ENCODE results near the gene KCNC1. TPM values are rescaled to one million over a fixed set of nuclear protein-coding genes. Genes with fewer than 3 reads are reported as not detected.

The KCNC1 gene
- total RNA-seq, 4 donors from 2014 or later, result 0.27 to 0.77 TPM; not detected in 2

DNA sequence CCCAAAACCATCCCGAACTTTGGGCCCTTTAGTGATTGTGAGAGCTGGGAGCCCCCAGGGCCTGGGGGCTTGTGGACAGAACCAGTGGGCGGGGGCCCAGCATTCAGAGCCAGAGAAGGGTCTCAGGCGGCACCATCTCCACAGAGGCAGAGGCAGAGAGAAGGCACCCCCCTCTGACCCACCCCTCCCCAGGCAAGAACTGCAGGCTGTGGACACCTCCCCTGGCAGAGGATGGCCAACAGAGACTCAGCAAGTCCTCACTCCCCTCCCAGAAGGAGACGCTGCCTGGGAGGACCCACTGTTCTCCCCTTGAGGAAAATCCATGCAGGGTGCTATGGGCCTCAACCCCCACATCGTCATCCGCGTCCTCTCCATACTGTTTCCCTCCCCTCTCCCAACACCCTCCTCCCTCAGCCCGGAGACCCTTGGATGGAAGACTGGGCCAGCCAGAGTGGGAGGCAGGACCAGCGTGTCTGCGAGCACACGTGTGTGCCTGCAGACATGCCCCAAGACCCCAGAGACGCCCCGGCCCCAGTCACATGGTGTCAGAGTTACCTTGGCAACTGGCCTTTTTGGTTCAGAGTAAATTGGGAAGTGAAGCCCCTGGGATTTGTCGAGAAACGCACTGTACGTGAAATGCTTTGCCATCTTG lies 42.6 kb downstream of the KCNC1 start:
- Histone ChIP-seq H3K9me3 (no peaks in the 10 kb centered on the region), H3K4me1 (no peaks in the 10 kb centered on the region), H3K36me3 (no peaks in the 10 kb centered on the region), H3K27ac (no peak overlapping the region), H3K4me3 (no peak overlapping the region), H3K27me3 (no peaks in the 10 kb centered on the region)
- ATAC-seq, result no peak
- WGBS, 2 donors (ENCODE audit: low coverage in 1 of 2), result 50 to 73% methylated on average over 1 to 4 of the region's 16 CpGs
- no peak for TF ChIP-seq POLR2AphosphoS5 (IDR thresholded peaks at IDR 0.05)
- no peak for TF ChIP-seq POLR2A (IDR thresholded peaks at IDR 0.05)
- no peak for TF ChIP-seq CTCF (IDR thresholded peaks at IDR 0.05)
- no peak for TF ChIP-seq EP300 (IDR thresholded peaks at IDR 0.05)

- H3K4me1 ChIP-seq, result no peaks in the 10 kb centered on the region
- H3K27me3 ChIP-seq, result no peaks in the 10 kb centered on the region
- 59 to 90% methylated on average over 3 to 13 of the region's 13 CpGs for WGBS, 2 donors (ENCODE audit: low coverage in 1 of 2)
- H3K4me3 ChIP-seq, result no peak overlapping the region
- H3K9me3 ChIP-seq, result no peaks in the 10 kb centered on the region
- ATAC-seq, result no peak
- no peaks in the 10 kb centered on the region for H3K36me3 ChIP-seq
- H3K27ac ChIP-seq, result no peak overlapping the region
- no peak for TF ChIP-seq POLR2AphosphoS5 (IDR thresholded peaks at IDR 0.05)
Observed at GRCh38 chr11:17777738-17778091, 43.1 kb downstream of the KCNC1 start.

DNA sequence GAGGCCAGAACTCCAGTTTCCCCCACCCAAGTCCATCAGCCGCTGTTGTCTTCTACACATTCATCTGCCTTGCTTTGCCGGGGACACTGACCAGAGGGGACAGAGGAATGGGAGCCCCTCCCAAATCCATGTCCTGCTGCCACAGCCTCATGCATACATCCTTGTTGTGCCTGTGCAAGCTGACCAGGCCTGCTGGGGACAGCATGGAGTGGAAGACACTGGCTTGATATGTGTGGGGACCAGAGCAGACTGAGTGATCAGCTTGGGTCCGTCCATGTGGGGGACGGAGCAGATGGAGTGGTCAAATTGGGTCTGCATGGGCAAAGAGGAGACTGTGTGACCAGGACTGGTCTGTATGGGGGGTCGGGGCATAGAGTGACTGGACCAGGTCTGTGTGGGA lies 43.8 kb downstream of the KCNC1 start:
- Histone ChIP-seq H3K9me3 (no peaks in the 10 kb centered on the region), H3K27me3 (no peaks in the 10 kb centered on the region), H3K36me3 (no peaks in the 10 kb centered on the region), H3K4me3 (no peak overlapping the region), H3K4me1 (no peaks in the 10 kb centered on the region), H3K27ac (no peak overlapping the region)
- TF ChIP-seq CTCF (IDR thresholded peaks at IDR 0.05), result no peak
- no peak for TF ChIP-seq POLR2AphosphoS5 (IDR thresholded peaks at IDR 0.05)
- TF ChIP-seq EP300 (IDR thresholded peaks at IDR 0.05), result no peak
- TF ChIP-seq POLR2A (IDR thresholded peaks at IDR 0.05), result no peak
- WGBS, 2 donors (ENCODE audit: low coverage in 1 of 2), result 80% methylated on average over 2 of the region's 5 CpGs; no CpG with 5 or more reads in 1 of the 2 donors
- ATAC-seq, result no peak

GRCh38 chr11:17778956-17779860 lies 44.6 kb downstream of the KCNC1 start:
- TF ChIP-seq CTCF (IDR thresholded peaks at IDR 0.05) (no peak), POLR2AphosphoS5 (IDR thresholded peaks at IDR 0.05) (no peak), POLR2A (IDR thresholded peaks at IDR 0.05) (no peak), EP300 (IDR thresholded peaks at IDR 0.05) (no peak)
- ATAC-seq, result no peak

GRCh38 chr11:17779861-17780594 lies 45.4 kb downstream of the KCNC1 start:
- Histone ChIP-seq H3K4me3 (no peak overlapping the region), H3K9me3 (no peaks in the 10 kb centered on the region), H3K27ac (no peak overlapping the region), H3K36me3 (no peaks in the 10 kb centered on the region), H3K4me1 (no peaks in the 10 kb centered on the region), H3K27me3 (no peaks in the 10 kb centered on the region)
- no peak for TF ChIP-seq POLR2A (IDR thresholded peaks at IDR 0.05)
- TF ChIP-seq CTCF (IDR thresholded peaks at IDR 0.05), result no peak
- no peak for TF ChIP-seq POLR2AphosphoS5 (IDR thresholded peaks at IDR 0.05)
- TF ChIP-seq EP300 (IDR thresholded peaks at IDR 0.05), result no peak
- ATAC-seq, result no peak
- WGBS, 2 donors (ENCODE audit: low coverage in 1 of 2), result 81 to 93% methylated on average over 3 of the region's 14 CpGs

More at GRCh38 chr11:17778956-17779860, 44.6 kb downstream of the KCNC1 start:
- no peaks in the 10 kb centered on the region for H3K27me3 ChIP-seq
- H3K9me3 ChIP-seq, result no peaks in the 10 kb centered on the region
- no peaks in the 10 kb centered on the region for H3K36me3 ChIP-seq
- H3K27ac ChIP-seq, result no peak overlapping the region
- H3K4me1 ChIP-seq, result no peaks in the 10 kb centered on the region
- WGBS, 2 donors (ENCODE audit: low coverage in 1 of 2), result 85 to 90% methylated on average over 2 to 17 of the region's 40 CpGs
- no peak overlapping the region for H3K4me3 ChIP-seq
